GM21717 (cell line): ENCODE data around the gene PIP5K1B.

ENCODE experiments used
- ATAC-seq: cut with Tn5 transposase; IDR thresholded peaks from one replicate; pipeline ENCODE4 v1.9.1; 2021; ENCODE audit warnings: mild to moderate bottlenecking, moderate library complexity; ENCODE audit not compliant: unreplicated experiment

Gene PIP5K1B

DNA sequence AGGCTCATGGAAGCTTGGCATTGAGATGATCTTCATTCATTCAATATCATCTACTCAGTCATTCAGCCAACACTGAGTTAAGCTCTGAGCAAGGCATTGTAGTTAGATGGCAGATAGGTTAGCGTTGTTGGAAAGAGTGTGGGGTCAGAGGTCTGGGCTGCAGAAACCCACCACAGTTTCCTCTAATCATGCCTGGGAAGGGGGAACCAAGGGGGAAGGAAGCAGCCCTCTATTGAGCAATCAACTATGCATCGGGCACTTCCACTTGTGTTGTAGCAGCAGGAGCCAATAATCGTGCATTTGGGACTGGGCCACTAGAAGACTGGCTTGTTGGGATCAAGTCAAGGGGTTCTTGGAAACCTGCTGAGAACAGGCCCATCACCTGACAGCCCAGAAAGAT, 139.1 kb downstream of the PIP5K1B start:
- no peak for ATAC-seq

GRCh38 chr9:68844631-68845612, 139.9 kb downstream of the PIP5K1B start:
- ATAC-seq: peak; percentile 79

GRCh38 chr9:68847765-68848164, 142.7 kb downstream of the PIP5K1B start:
- no peak for ATAC-seq

GRCh38 chr9:68851657-68852056, 146.6 kb downstream of the PIP5K1B start:
- ATAC-seq: no peak

DNA sequence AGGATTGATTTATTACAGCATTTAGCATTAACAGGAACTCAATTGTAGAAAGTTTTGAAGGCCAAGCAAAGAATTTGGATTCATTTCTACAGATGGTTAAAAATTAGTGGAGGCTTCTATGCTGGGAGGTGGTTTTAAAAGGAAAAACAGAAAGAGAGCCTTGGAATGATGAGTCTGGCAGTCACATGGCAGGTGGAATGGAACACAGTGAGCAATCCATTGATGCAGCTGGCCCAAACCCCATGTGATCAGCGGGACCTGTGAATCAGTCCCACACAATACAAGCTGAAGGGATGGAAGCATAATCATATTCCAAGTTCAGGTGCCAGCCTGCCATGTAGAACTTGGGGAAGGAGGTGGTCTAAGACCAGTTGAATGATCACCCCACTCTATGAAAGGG, 147.9 kb downstream of the PIP5K1B start:
- no peak for ATAC-seq

GRCh38 chr9:68859347-68859746, 154.3 kb downstream of the PIP5K1B start:
- no peak for ATAC-seq

- no peak for ATAC-seq
These were observed 155.4 kb downstream of the PIP5K1B start for GRCh38 chr9:68860419-68860818.

DNA sequence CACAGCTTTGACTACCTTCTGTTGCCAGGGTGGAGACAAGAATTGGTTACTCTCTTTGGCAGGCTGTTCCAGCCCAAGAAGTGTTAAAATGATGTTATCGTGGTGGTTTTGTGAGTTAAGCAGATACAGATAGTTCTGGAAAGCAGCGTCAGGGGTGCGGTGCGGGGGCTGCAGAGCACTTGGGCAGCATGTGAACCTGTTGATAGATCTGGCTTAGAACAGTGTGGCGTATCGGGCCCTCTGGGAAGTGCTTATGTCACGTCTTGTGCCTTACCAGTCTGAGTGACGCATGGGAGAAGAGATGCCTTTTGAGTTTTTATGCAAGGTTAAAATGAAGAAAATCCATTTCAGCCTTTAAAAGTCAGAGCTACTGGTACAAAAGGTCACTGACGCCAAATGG, 156.4 kb downstream of the PIP5K1B start:
- ATAC-seq: no peak

- ATAC-seq: no peak
These were observed 162.0 kb downstream of the PIP5K1B start for GRCh38 chr9:68867066-68867465.

GRCh38 chr9:68869022-68869421, 164.0 kb downstream of the PIP5K1B start:
- no peak for ATAC-seq

DNA sequence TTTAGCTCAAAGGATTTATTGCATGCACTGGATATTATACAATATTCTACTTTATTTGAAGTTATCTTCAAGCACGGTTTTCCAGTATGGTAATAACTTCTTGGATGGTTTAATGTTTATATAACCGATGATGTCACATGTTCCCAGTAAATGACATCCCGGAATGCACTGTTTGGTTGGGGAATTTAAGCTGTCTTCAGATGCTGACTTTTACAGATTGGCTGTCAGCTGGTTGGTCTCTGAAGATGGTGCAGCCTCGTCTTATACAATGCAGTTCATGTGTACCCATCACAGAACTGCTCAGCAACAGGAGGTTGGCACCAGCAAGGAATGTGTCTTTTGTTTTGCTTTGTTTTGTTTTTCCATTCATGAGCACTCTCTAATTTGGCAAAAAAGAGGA, 165.0 kb downstream of the PIP5K1B start:
- ATAC-seq: no peak

DNA sequence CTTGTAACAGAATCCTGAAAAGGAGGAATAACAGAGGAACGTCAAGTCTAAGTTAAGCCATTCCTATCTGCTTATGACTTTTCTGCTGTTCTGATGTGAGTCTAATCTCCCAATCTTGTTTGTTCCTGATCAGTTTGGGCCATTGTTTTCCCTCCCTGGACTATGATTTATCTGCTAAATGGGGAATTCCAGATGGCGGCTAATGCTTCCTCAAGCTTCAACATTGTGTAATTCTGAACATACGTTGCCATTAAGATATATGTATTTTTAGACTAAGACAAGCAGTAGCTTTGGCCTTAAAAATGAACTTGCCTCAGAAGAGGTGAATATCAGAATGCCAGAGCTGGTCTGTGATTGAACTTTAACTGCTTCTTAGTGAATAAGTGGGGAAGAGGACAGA, 166.2 kb downstream of the PIP5K1B start:
- ATAC-seq: no peak

GRCh38 chr9:68872026-68872501, 167.0 kb downstream of the PIP5K1B start:
- ATAC-seq: no peak

DNA sequence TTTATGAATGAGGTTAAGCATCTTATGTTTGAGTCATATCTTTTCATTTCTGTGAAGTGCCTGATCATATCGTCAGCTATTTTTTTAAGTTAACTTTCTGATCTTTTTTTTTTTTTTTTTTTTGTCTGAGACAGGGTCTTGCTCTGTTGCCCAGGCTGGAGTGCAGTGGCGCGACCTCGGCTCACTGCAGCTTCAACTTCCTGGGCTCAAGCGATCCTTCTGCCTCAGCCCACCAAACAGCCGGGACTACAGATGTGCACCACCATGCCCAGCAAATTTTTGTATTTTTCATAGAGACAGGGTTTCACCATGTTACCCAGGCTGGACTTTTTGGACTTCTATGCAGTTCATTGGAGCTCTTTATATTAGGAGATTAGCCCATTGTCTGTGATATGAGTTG, 168.1 kb downstream of the PIP5K1B start:
- ATAC-seq: no peak

DNA sequence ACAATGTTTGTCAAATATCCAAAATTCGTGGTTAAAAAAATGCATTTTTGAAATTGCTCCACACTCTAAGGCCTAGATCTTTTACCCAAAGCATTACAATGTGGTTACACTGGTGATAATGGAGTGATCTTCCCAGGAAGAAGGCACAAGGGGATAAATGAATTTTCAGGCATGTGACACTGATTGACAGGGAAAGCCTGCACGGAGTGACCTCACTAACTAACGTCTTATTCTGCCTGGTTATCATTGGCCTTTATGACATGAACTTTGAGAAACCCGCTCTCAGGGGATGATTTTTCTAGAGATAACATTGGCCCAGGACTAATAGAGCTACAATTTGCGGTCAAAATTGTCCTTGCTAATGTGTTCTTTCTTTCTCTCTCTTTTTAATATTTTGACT, 171.2 kb downstream of the PIP5K1B start:
- ATAC-seq: no peak

GRCh38 chr9:68876681-68877080, 171.6 kb downstream of the PIP5K1B start:
- no peak for ATAC-seq

DNA sequence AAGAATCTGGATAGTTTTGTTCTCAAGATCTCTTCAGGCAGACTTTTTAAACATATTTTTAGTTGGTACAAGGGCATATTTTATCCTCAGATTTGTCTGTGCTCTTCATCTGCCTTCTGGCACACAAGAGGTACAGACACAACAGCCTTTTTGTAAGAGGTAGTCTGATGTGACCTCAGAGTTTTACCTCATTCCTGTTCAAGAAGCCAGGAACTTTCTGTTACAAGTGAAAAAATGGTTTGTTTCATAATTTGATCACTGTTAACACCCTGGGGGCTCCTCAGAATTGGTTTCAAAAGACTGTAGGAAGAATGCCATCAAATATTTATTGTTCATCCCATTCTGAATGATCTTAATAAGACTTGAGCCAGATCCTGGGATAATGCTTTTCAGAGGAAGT, 172.2 kb downstream of the PIP5K1B start:
- no peak for ATAC-seq

DNA sequence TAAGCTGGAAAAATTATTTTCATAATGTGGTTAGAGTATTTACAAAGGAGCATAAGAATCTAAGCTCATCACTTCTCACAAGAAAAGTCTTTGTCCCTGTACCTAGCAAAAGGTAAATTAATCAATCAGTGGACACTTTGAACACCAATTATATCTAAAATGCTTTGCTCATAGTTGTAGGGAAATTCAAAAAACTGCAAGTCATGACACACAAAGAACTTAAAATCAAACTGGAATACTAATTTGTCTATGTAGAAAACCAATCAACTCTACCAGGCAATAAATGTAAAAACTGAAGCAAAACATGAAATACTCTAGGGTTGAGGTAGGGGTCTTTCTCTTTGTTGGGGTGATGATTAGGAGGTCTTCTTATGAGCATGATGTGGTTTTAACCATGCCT, 173.4 kb downstream of the PIP5K1B start:
- no peak for ATAC-seq

DNA sequence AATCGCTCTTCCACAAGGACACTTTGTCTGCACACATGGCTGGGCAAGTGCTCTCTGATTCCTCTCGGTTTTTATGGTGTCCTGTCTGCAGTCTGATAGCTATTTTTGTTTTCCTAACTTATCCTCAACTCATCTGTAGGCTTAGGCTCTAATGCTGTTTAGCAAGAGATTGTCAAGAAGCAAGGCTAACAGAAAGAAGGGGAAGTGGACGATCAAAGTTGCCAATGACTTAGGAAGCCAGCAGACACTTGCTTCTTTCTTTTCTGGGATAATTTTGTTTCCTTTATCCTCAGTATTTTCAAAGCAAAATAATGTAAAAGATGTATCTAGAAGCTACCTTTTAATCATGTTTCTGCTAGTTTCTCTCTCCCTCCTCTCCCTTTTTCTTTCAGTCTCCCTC, 178.2 kb downstream of the PIP5K1B start:
- ATAC-seq: no peak

GRCh38 chr9:68887232-68887631, 182.2 kb downstream of the PIP5K1B start:
- ATAC-seq: no peak

GRCh38 chr9:68894502-68894901, 189.5 kb downstream of the PIP5K1B start:
- no peak for ATAC-seq

DNA sequence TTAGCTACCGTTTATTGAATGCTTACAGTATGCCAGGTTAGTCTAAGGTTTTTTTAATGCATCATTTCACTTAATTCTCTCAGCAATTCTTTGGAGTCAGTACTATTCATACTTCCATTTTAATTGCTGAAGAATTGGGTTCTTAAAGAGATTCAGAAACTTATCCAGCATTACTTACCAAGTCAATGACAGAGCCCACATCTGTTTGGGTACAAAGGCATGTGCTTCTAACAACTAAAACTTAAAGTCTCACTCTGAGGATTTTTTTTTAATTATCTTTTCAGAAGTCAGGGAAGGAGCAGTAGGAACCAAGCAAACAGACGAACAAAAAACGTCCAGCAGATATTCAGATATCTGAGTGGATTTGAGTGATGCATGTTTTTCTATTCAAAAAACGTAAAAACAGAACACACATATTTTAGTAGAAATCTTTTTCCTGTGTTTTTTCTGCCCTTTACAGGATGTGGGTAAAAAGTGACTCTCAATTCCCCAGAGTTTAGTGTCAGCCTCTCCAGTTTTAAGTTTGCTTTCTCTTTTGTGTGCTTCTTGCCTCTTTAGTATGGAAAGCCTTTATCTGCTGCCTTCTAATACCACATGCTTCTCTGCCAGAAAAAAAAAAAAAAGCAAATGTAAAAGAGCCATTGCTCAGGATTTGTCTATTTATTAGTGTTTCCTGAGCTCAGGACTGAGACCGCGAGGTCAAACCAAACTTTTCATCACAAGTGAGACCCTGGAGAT, 190.9 kb downstream of the PIP5K1B start:
- peak; percentile 85 for ATAC-seq
